ENCODE results near the gene CTXN1. TPM values are rescaled to one million over a fixed set of nuclear protein-coding genes. Genes with fewer than 3 reads are reported as not detected.

The CTXN1 gene
- total RNA-seq, 1 donor from 2014 or later: 90.6 TPM

DNA sequence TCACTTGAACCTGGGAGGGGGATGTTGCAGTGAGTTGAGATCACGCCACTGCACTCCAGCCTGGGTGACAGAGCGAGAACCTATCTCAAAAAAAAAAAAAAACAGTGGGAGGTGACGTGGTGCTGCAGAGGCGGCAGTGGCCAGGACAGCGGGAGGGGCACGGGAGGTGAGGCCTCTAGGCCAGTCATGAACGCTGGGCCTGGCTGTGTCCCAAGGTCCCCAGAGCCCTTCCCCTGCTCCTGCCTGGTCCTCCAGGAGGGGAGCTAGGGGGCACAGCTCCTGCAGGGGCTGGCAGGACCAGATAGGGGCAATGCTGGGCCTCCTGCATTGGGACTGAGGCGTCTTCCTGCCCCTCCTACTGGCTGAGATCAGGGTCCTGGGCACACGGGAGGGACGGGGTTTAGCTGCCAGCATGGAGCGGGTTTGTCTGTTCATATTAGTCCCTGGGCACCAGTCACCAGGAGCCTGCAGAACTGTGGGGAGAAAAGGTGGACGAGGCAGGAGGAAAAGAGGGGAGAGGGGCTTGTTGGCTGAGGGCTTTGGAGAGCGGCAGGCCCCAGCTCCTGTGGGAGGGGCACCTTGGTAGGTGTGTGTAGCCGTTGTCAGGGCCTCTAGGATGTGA lies 17.7 kb downstream of the CTXN1 start:
- H3K36me3 Mint-ChIP-seq (ENCODE audit: unreplicated experiment): no peaks in the 10 kb centered on the region
- TF ChIP-seq, protein P1, sequence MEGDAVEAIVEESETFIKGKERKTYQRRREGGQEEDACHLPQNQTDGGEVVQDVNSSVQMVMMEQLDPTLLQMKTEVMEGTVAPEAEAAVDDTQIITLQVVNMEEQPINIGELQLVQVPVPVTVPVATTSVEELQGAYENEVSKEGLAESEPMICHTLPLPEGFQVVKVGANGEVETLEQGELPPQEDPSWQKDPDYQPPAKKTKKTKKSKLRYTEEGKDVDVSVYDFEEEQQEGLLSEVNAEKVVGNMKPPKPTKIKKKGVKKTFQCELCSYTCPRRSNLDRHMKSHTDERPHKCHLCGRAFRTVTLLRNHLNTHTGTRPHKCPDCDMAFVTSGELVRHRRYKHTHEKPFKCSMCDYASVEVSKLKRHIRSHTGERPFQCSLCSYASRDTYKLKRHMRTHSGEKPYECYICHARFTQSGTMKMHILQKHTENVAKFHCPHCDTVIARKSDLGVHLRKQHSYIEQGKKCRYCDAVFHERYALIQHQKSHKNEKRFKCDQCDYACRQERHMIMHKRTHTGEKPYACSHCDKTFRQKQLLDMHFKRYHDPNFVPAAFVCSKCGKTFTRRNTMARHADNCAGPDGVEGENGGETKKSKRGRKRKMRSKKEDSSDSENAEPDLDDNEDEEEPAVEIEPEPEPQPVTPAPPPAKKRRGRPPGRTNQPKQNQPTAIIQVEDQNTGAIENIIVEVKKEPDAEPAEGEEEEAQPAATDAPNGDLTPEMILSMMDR (IDR thresholded peaks at IDR 0.05; ENCODE audit: partially characterized antibody, unreplicated experiment): no peak
- H3K27me3 Mint-ChIP-seq (ENCODE audit: unreplicated experiment): peaks cover 7% of the 10 kb centered on the region
- peaks cover 7% of the 10 kb centered on the region for H3K4me1 Mint-ChIP-seq (ENCODE audit: low read depth, unreplicated experiment)
- H3K4me3 Mint-ChIP-seq (ENCODE audit: unreplicated experiment): no peak overlapping the region
- no peak for DNase-seq
- no peak overlapping the region for H3K27ac Mint-ChIP-seq (ENCODE audit: unreplicated experiment)
- peaks cover 12% of the 10 kb centered on the region for H3K9me3 Mint-ChIP-seq (ENCODE audit: unreplicated experiment)

DNA sequence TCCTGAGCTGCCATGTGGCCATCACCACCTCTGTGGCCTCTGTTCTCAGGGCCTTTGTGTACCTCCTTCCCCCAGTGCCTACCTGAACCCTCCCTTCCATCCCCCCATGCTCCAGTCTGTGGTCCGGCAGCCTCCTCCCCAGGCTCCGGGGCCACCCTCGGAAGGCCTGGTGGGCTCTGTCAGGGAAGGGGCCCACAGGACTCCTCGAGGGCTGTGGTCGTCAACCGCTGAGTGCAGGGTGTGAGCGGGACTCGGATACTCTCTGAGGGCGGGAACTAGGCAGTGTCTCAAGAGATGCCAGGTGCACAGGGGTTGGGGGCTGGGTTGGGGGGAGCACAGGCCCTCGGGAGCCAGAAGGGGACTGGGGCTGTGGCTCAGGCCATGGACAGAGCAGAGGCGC lies 18.4 kb downstream of the CTXN1 start:
- H3K4me3 Mint-ChIP-seq (ENCODE audit: unreplicated experiment): no peak overlapping the region
- peaks cover 10% of the 10 kb centered on the region for H3K27me3 Mint-ChIP-seq (ENCODE audit: unreplicated experiment)
- TF ChIP-seq, protein P1 (IDR thresholded peaks at IDR 0.05; ENCODE audit: partially characterized antibody, unreplicated experiment): no peak
- H3K27ac Mint-ChIP-seq (ENCODE audit: unreplicated experiment): no peak overlapping the region
- DNase-seq: no peak
- peaks cover 8% of the 10 kb centered on the region for H3K4me1 Mint-ChIP-seq (ENCODE audit: low read depth, unreplicated experiment)
- peaks cover 12% of the 10 kb centered on the region for H3K9me3 Mint-ChIP-seq (ENCODE audit: unreplicated experiment)
- H3K36me3 Mint-ChIP-seq (ENCODE audit: unreplicated experiment): no peaks in the 10 kb centered on the region

DNA sequence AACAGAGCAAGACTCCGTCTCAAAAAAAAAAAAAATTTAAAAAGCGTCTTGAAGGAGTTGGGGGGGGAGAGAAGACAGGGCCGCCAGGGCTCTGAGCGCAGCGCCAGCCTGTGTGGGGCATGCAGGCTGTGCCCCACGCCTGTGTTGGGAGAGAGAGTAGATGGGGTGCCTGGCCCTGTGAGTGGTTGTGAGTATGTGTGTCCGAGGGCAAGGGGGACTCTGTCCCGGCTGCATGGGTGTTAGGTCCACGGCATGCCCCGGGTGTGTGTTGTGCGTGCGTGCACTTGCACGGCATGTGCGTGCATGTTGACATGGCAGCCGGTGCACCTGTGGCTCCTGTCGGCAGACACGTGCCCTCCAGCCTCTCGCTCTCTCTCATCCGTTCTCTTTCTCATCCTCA lies 18.8 kb downstream of the CTXN1 start:
- H3K27ac Mint-ChIP-seq (ENCODE audit: unreplicated experiment): no peak overlapping the region
- TF ChIP-seq, protein P1 (IDR thresholded peaks at IDR 0.05; ENCODE audit: partially characterized antibody, unreplicated experiment): no peak
- DNase-seq: no peak
- H3K27me3 Mint-ChIP-seq (ENCODE audit: unreplicated experiment): peaks cover 10% of the 10 kb centered on the region
- H3K36me3 Mint-ChIP-seq (ENCODE audit: unreplicated experiment): no peaks in the 10 kb centered on the region
- H3K9me3 Mint-ChIP-seq (ENCODE audit: unreplicated experiment): peaks cover 12% of the 10 kb centered on the region
- H3K4me1 Mint-ChIP-seq (ENCODE audit: low read depth, unreplicated experiment): peaks cover 10% of the 10 kb centered on the region
- H3K4me3 Mint-ChIP-seq (ENCODE audit: unreplicated experiment): no peak overlapping the region

DNA sequence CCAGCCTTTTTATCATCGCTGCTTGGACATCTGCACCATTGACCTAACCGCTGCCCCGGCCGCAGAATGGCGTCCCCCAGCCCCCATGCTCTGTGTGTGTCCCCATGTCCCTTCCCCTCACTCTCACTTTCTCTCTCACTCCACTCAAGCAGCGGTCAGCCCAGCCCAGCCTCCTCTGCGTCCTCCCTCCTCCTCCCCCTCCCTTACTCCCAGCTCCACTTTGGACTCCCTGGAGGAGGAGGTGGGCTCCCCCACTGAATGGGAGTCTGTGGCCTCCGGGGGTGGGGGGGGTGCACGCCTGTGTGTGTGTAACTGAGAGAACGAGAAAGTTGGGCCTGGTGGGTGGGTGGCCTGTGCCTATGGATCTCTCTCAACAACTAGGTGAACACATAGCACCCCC lies 20.1 kb downstream of the CTXN1 start:
- no peaks in the 10 kb centered on the region for H3K36me3 Mint-ChIP-seq (ENCODE audit: unreplicated experiment)
- peaks cover 10% of the 10 kb centered on the region for H3K4me1 Mint-ChIP-seq (ENCODE audit: low read depth, unreplicated experiment)
- peaks cover 12% of the 10 kb centered on the region for H3K9me3 Mint-ChIP-seq (ENCODE audit: unreplicated experiment)
- peaks cover 10% of the 10 kb centered on the region for H3K27me3 Mint-ChIP-seq (ENCODE audit: unreplicated experiment)
- H3K4me3 Mint-ChIP-seq (ENCODE audit: unreplicated experiment): peak overlapping the region; percentile 83
- H3K27ac Mint-ChIP-seq (ENCODE audit: unreplicated experiment): peak overlapping the region; percentile 84
- TF ChIP-seq, protein P1 (IDR thresholded peaks at IDR 0.05; ENCODE audit: partially characterized antibody, unreplicated experiment): no peak
- DNase-seq: no peak

DNA sequence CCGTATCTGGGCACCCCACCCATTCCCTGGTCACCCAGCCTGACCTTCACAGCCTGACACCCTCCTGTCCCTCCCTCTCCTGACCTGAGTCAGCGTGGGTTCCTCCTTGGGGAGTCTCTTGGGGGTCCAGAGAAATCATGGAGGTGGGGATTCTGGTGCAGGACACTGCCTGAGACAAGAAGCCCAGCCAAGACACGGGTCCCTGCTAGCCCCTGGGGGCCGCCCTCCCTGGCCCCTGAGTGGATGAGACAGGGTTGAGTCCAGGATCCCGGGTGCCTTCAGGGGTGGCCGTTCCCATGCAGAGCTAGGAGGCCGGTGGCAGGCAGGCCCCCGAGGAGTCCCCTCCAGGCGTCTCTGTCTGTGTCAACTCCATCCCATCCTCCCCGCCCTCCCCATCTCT lies 20.7 kb downstream of the CTXN1 start:
- DNase-seq: no peak
- Mint-ChIP-seq H3K27me3 (ENCODE audit: unreplicated experiment) (peaks cover 12% of the 10 kb centered on the region), H3K4me3 (ENCODE audit: unreplicated experiment) (peak overlapping the region; percentile 86), H3K4me1 (ENCODE audit: low read depth, unreplicated experiment) (peaks cover 10% of the 10 kb centered on the region), H3K9me3 (ENCODE audit: unreplicated experiment) (peaks cover 12% of the 10 kb centered on the region), H3K27ac (ENCODE audit: unreplicated experiment) (peak overlapping the region; percentile 12), H3K36me3 (ENCODE audit: unreplicated experiment) (no peaks in the 10 kb centered on the region)
- TF ChIP-seq, protein P1 (IDR thresholded peaks at IDR 0.05; ENCODE audit: partially characterized antibody, unreplicated experiment): no peak
